Adrenal gland (tissue), 12 donors: ENCODE results near the gene TMEM115. TPM values are rescaled to one million over a fixed set of nuclear protein-coding genes. Genes with fewer than 3 reads are reported as not detected.

Experiments used
- DNase-seq, 7 donors: peaks; one replicate each; pipeline ENCODE4 v3.0.0-alpha.2; 2019 to 2020
- H3K27ac ChIP-seq, 5 donors: fragments of 200-600 bp; sonication (generic) in 4 of 5; 1 replicate in 3 of 5; 2 replicates in 2 of 5; pipeline versions ENCODE4 v1.5.1 to v1.8.0; 2016 to 2020; ENCODE audit warnings: mild to moderate bottlenecking in 1 of 5
- H3K27me3 ChIP-seq: fragments of 200-600 bp; 2 replicates; pipeline ENCODE4 v1.8.0; 2021
- H3K36me3 ChIP-seq, 2 donors: fragments of 200-600 bp; replicated peaks in 1 of 2; 1 replicate in 1 of 2; 2 replicates in 1 of 2; pipeline versions ENCODE4 v1.5.1 to v1.8.0; 2018 to 2022
- H3K4me1 ChIP-seq, 2 donors: fragments of 200-600 bp; replicated peaks in 1 of 2; 1 replicate in 1 of 2; 2 replicates in 1 of 2; pipeline versions ENCODE4 v1.5.1 to v1.8.0; 2018 to 2021
- H3K4me3 ChIP-seq, 4 donors: fragments of 200-600 bp; sonication (generic) in 3 of 4; one replicate each; pipeline ENCODE4 v1.5.1; 2016 to 2018
- H3K9me3 ChIP-seq, 3 donors: fragments of 200-600 bp; sonication (generic) in 1 of 3; replicated peaks in 1 of 3; 1 replicate in 2 of 3; 2 replicates in 1 of 3; pipeline versions ENCODE4 v1.5.1 to v1.8.0; 2016 to 2021
- POLR2A ChIP-seq, 2 donors: fragments of 450-650 bp; IDR thresholded peaks; one replicate each; pipeline ENCODE4 v1.6.1; 2017; ENCODE audit warnings: antibody characterized with exemption in 2 of 2, mild to moderate bottlenecking in 2 of 2, moderate library complexity in 1 of 2
- WGBS, 4 donors: extraction: QIAGEN DNeasy Blood & Tissue Kit in 2 of 4; methylation state at CpG; one replicate each; pipeline versions ENCODE4 v1.1.5 to v1.1.7; 2013 to 2017; 5-methylcytosine and 5-hydroxymethylcytosine counted together
- intact Hi-C, 2 donors: fragments of 100-400 bp; cut with DNase I; formaldehyde crosslinking; loops; one replicate each; pipeline versions ENCODE4 v1.14.1 to v1.15.0; 2022 to 2023
- polyA plus RNA-seq, 3 donors: library from polyadenylated mRNA; stranded (reverse); fragments of 200-250 nt in 2 of 3; fragments of 350-450 nt in 1 of 3; fragmentation: Illumina TruSeq in 1 of 3; extraction: RNeasy Lipid Tissue Mini Kit (QIAGEN cat#74804) in 1 of 3; gene quantifications; one replicate each; pipeline ENCODE4 v1.2.3, GENCODE V29; 2013 to 2014
- total RNA-seq, 9 donors: library from RNA; depleted of rRNA in 4 of 9; stranded (reverse); fragments of >200 nt in 4 of 9; fragments of 120-200 nt in 1 of 9; fragmentation: NEBNext Ultra II Directional in 1 of 9; extraction: Animal tissue kit (Norgen Biotek cat#: 25700) in 1 of 9; gene quantifications; one replicate each; pipeline versions ENCODE4 v1.1.0 to v1.2.4, GENCODE V29; 2013 to 2023
- TF ChIP-seq, protein P1 (sequence below), 6 experiments: fragments of 450-650 bp in 4 of 6; fragments of 200-600 bp in 2 of 6; sonication (generic) in 1 of 6; IDR thresholded peaks; 1 replicate in 5 of 6; 2 replicates in 1 of 6; pipeline versions ENCODE4 v1.5.1 to v1.8.0; 2016 to 2021; ENCODE audit warnings: antibody characterized with exemption in 6 of 6, mild to moderate bottlenecking in 2 of 6, moderate library complexity in 1 of 6
- donor health status: healthy with polysubstance abuse.
- donor health status: Bipolar disorder and iron deficiency.
- donor health status: DM: yes; HTN: yes; CAD: no.
- donor health status: DM: no; HTN: no; CAD: no.
- donor health status: DM: no; HTN: no; CAD: no.
- donor health status: DM: yes; HTN: yes; CAD: no.

The TMEM115 gene
- total and polyA plus RNA-seq, 12 donors: 23.6 to 88.5 (median 59.7) TPM

- H3K4me3 ChIP-seq: peak overlapping the region in 1 of 4 donors; percentile 64
- peak overlapping the region in 1 of 5 donors; percentile 92 for H3K27ac ChIP-seq
- H3K9me3 ChIP-seq: no peaks in the 10 kb centered on the region
- no peaks in the 10 kb centered on the region for H3K27me3 ChIP-seq
- 83 to 98% (median 92%) methylated on average over 8 to 9 of the region's 9 CpGs for WGBS, 4 donors
- no peak for DNase-seq
- no peaks in the 10 kb centered on the region for H3K36me3 ChIP-seq
- intact Hi-C loops: no loop called here
- peaks cover 16 to 25% of the 10 kb centered on the region in 2 donors for H3K4me1 ChIP-seq
- no peak for TF ChIP-seq POLR2A (IDR thresholded peaks at IDR 0.05)
- TF ChIP-seq, protein P1, sequence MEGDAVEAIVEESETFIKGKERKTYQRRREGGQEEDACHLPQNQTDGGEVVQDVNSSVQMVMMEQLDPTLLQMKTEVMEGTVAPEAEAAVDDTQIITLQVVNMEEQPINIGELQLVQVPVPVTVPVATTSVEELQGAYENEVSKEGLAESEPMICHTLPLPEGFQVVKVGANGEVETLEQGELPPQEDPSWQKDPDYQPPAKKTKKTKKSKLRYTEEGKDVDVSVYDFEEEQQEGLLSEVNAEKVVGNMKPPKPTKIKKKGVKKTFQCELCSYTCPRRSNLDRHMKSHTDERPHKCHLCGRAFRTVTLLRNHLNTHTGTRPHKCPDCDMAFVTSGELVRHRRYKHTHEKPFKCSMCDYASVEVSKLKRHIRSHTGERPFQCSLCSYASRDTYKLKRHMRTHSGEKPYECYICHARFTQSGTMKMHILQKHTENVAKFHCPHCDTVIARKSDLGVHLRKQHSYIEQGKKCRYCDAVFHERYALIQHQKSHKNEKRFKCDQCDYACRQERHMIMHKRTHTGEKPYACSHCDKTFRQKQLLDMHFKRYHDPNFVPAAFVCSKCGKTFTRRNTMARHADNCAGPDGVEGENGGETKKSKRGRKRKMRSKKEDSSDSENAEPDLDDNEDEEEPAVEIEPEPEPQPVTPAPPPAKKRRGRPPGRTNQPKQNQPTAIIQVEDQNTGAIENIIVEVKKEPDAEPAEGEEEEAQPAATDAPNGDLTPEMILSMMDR (IDR thresholded peaks at IDR 0.05): no peak
These were observed 17.8 kb downstream of the TMEM115 start for GRCh38 chr3:50341537-50341936.

DNA sequence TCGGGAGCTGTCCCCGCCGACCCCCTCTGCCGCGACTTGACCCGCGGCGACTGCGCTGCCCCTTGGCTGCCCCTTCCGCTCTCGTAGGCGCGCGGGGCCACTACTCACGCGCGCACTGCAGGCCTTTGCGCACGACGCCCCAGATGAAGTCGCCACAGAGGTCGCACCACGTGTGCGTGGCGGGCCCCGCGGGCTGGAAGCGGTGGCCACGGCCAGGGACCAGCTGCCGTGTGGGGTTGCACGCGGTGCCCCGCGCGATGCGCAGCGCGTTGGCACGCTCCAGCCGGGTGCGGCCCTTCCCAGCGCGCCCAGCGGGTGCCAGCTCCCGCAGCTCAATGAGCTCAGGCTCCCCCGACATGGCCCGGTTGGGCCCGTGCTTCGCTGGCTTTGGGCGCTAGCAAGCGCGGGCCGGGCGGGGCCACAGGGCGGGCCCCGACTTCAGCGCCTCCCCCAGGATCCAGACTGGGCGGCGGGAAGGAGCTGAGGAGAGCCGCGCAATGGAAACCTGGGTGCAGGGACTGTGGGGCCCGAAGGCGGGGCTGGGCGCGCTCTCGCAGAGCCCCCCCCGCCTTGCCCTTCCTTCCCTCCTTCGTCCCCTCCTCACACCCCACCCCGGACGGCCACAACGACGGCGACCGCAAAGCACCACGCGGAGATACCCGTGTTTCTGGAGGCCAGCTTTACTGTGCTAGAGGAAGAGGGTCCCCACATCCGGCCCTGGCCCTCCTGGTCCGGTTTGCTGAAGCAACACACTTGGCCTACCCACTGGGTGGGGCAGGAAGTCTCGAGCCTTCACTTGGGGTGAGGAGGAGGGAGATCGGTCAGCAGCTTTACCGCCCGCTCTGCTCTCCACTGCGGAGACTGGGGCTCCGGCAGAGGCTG, 18.6 kb downstream of the TMEM115 start, which contains the start of gene RASSF1:
RASSF1 (minus strand) TSS at position 389 of the 882 bp plus-strand sequence; CDS start at position 358, 31 bp downstream.
- WGBS, 4 donors: 19 to 29% (median 25%) methylated on average over 1 to 85 of the region's 85 CpGs
- peak in 3 of 7 donors; percentile 46 to 54 (median 52) for DNase-seq
- peaks cover 23 to 31% of the 10 kb centered on the region in 2 donors for H3K4me1 ChIP-seq
- peak within 1 kb of the TSS in 4 of 5 donors; percentile 66 to 98 (median 94) for H3K27ac ChIP-seq
- no peaks in the 10 kb centered on the region for H3K36me3 ChIP-seq
- no peaks in the 10 kb centered on the region for H3K9me3 ChIP-seq
- intact Hi-C loops: no loop called here
- H3K4me3 ChIP-seq: peak within 1 kb of the TSS in 2 of 4 donors; percentile 16 to 64
- H3K27me3 ChIP-seq: no peaks in the 10 kb centered on the region
- TF ChIP-seq, protein P1 (IDR thresholded peaks at IDR 0.05): no peak
- peak in 1 of 2 donors; percentile 38 for TF ChIP-seq POLR2A (IDR thresholded peaks at IDR 0.05)

DNA sequence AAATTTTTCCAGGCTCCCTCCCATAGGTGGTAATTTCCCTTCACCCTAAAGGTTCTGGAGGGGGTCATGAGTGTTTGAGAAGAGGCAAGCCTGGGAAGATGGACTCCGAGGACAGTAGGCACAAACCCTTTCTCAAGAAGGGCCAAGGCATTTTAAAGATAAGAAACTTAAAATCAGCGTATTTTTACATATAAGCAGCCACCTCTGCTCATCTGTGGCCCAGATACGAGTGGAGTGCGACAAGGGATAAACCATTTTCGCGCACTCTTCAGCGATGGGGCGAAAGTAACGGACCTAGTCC, 19.2 kb downstream of the TMEM115 start:
- TF ChIP-seq, protein P1 (IDR thresholded peaks at IDR 0.05): no peak
- TF ChIP-seq POLR2A (IDR thresholded peaks at IDR 0.05): no peak
- no peaks in the 10 kb centered on the region for H3K36me3 ChIP-seq
- H3K27me3 ChIP-seq: no peaks in the 10 kb centered on the region
- peak overlapping the region in 2 of 4 donors; percentile 16 to 64 for H3K4me3 ChIP-seq
- H3K4me1 ChIP-seq: peaks cover 21 to 31% of the 10 kb centered on the region in 2 donors
- intact Hi-C loops: no loop called here
- 32 to 53% (median 44%) methylated on average over 9 of the region's 9 CpGs for WGBS, 4 donors
- H3K27ac ChIP-seq: peak overlapping the region in 4 of 5 donors; percentile 66 to 98 (median 94)
- peak in 1 of 7 donors; percentile 19 for DNase-seq
- H3K9me3 ChIP-seq: no peaks in the 10 kb centered on the region

GRCh38 chr3:50339485-50340146, 19.7 kb downstream of the TMEM115 start:
- WGBS, 4 donors: 63 to 81% (median 76%) methylated on average over 10 to 14 of the region's 14 CpGs
- intact Hi-C loops: no loop called here
- H3K4me1 ChIP-seq: peaks cover 21 to 35% of the 10 kb centered on the region in 2 donors

More at GRCh38 chr3:50339485-50340146, 19.7 kb downstream of the TMEM115 start:
- H3K36me3 ChIP-seq: no peaks in the 10 kb centered on the region
- peak overlapping the region in 1 of 4 donors; percentile 64 for H3K4me3 ChIP-seq
- no peaks in the 10 kb centered on the region for H3K9me3 ChIP-seq
- TF ChIP-seq POLR2A (IDR thresholded peaks at IDR 0.05): no peak
- TF ChIP-seq, protein P1 (IDR thresholded peaks at IDR 0.05): no peak
- H3K27me3 ChIP-seq: no peaks in the 10 kb centered on the region
- no peak for DNase-seq
- peak overlapping the region in 4 of 5 donors; percentile 66 to 98 (median 94) for H3K27ac ChIP-seq
